SK-N-SH treated with all-trans-retinoic acid at 6 μM for 48 hours (cell line): ENCODE data around the gene NUP214.

Source experiments
- BACH2 ChIP-seq: fragments of 250-450 bp; sonication (Bioruptor Pico); IDR thresholded peaks from 2 replicates; pipeline ENCODE4 v1.9.0; 2021; ENCODE audit warnings: mild to moderate bottlenecking, borderline replicate concordance
- OSR1 ChIP-seq: fragments of 250-450 bp; sonication (Bioruptor Pico); IDR thresholded peaks from 2 replicates; pipeline ENCODE4 v1.8.0; 2022; ENCODE audit warnings: moderate library complexity, mild to moderate bottlenecking, inconsistent platforms
- PATZ1 ChIP-seq: fragments of 250-450 bp; sonication (Bioruptor Pico); IDR thresholded peaks from 2 replicates; pipeline ENCODE4 v1.8.0; 2020; ENCODE audit warnings: mild to moderate bottlenecking, moderate library complexity, borderline replicate concordance
- RARB ChIP-seq: fragments of 250-450 bp; sonication (Bioruptor Pico); IDR thresholded peaks from 2 replicates; pipeline ENCODE4 v1.8.0; 2021; ENCODE audit warnings: mild to moderate bottlenecking, moderate library complexity
- TCF4 ChIP-seq: fragments of 250-450 bp; sonication (Bioruptor Pico); IDR thresholded peaks from 2 replicates; pipeline ENCODE4 v1.8.0; 2021; ENCODE audit warnings: mild to moderate bottlenecking, moderate library complexity, borderline replicate concordance
- ZC3H10 ChIP-seq: fragments of 250-450 bp; sonication (Bioruptor Pico); IDR thresholded peaks from 2 replicates; pipeline ENCODE4 v1.5.1; 2021; ENCODE audit warnings: mild to moderate bottlenecking, moderate library complexity
- ZFP3 ChIP-seq: fragments of 250-450 bp; sonication (Bioruptor Pico); IDR thresholded peaks from 2 replicates; pipeline ENCODE4 v1.5.0; 2020; ENCODE audit warnings: mild to moderate bottlenecking, moderate library complexity
- ZFP30 ChIP-seq: fragments of 450-650 bp; formaldehyde crosslinking; IDR thresholded peaks from 2 replicates; pipeline ENCODE4 v1.5.0; 2022; ENCODE audit warnings: mild to moderate bottlenecking, moderate library complexity
- ZNF565 ChIP-seq: fragments of 450-650 bp; formaldehyde crosslinking; conservative IDR thresholded peaks from 2 replicates; pipeline ENCODE4 v1.5.0; 2020; ENCODE audit warnings: low read depth, mild to moderate bottlenecking, moderate library complexity
- TF ChIP-seq, protein P1 (sequence below): fragments of 250-450 bp; sonication (Bioruptor Pico); IDR thresholded peaks from 2 replicates; pipeline ENCODE4 v1.8.0; 2021; ENCODE audit warnings: low read depth, mild to moderate bottlenecking, moderate library complexity, borderline replicate concordance
- TF ChIP-seq, protein P2 (sequence below): fragments of 250-450 bp; sonication (Bioruptor Pico); IDR thresholded peaks from 2 replicates; pipeline ENCODE4 v1.5.1; 2020; ENCODE audit warnings: low read depth, mild to moderate bottlenecking, moderate library complexity

DNA sequence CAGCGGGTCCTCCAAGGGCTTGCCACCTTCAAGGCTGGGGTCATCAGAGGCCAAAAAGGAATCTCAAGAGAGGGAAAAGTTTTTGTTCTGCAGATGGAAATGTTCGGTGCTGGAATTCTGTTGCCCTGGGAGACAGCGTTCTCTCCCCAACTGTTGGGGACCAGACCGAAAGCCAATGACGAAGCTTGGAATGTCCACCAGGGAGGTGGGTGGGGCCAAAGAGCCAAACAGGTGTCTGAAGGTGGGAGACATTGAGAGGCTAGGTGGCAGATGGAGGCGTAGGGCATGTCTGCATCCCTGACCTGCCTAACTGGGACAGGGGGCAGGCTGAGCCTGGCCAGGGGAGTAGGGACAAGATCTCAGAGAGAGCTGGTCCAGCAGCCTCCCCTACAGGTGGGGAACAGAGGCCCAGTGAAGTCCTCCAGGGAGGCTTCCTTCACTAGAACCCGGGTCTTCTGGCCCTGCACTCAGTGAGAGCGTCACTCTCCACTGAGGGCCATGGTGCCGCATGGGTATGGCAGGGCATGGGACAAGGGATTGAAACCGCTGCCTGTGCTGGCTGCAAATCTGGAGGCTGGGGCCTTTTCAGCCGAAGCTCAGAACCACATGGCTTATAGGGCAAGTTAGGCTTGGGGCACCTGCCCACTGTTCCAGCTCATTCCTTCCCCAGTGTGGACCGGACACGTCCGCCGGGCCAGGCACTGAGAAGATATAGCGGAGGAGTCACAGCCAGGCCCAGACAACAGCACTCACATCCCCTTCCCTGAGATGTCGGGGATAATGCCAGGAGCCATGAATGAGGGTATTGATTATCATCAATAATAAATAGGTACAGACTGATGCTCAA is 156.0 kb downstream of the NUP214 start:
- TF ChIP-seq, protein P1, sequence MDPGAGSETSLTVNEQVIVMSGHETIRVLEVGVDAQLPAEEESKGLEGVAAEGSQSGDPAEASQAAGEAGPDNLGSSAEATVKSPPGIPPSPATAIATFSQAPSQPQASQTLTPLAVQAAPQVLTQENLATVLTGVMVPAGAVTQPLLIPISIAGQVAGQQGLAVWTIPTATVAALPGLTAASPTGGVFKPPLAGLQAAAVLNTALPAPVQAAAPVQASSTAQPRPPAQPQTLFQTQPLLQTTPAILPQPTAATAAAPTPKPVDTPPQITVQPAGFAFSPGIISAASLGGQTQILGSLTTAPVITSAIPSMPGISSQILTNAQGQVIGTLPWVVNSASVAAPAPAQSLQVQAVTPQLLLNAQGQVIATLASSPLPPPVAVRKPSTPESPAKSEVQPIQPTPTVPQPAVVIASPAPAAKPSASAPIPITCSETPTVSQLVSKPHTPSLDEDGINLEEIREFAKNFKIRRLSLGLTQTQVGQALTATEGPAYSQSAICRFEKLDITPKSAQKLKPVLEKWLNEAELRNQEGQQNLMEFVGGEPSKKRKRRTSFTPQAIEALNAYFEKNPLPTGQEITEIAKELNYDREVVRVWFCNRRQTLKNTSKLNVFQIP, result no peak
- no peak for TF ChIP-seq RARB
- TF ChIP-seq, protein P2, sequence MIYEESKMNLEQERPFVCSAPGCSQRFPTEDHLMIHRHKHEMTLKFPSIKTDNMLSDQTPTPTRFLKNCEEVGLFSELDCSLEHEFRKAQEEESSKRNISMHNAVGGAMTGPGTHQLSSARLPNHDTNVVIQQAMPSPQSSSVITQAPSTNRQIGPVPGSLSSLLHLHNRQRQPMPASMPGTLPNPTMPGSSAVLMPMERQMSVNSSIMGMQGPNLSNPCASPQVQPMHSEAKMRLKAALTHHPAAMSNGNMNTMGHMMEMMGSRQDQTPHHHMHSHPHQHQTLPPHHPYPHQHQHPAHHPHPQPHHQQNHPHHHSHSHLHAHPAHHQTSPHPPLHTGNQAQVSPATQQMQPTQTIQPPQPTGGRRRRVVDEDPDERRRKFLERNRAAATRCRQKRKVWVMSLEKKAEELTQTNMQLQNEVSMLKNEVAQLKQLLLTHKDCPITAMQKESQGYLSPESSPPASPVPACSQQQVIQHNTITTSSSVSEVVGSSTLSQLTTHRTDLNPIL (CRISPR knock-in tag), result no peak
- TF ChIP-seq BACH2 (CRISPR knock-in tag), result no peak
- no peak for TF ChIP-seq ZFP3
- TF ChIP-seq OSR1, result no peak
- no peak for TF ChIP-seq PATZ1 (CRISPR knock-in tag)
- TF ChIP-seq ZFP30 (CRISPR knock-in tag), result no peak
- TF ChIP-seq ZNF565 (CRISPR knock-in tag), result no peak
- TF ChIP-seq ZC3H10 (CRISPR knock-in tag), result no peak
- no peak for TF ChIP-seq TCF4 (CRISPR knock-in tag)
